Thyroid gland (tissue), 4 donors: Measurements from ENCODE around the gene NUDT4.

Source experiments
- CTCF ChIP-seq, 6 experiments: fragments of 200-600 bp in 3 of 6; fragments of 450-650 bp in 3 of 6; sonication (generic) in 3 of 6; IDR thresholded peaks; one replicate each; pipeline ENCODE4 v1.5.1; 2016 to 2019; ENCODE audit warnings: antibody characterized with exemption in 6 of 6, mild to moderate bottlenecking in 2 of 6, inconsistent platforms in 1 of 6, moderate library complexity in 1 of 6
- POLR2A ChIP-seq, 2 donors: fragments of 450-650 bp; IDR thresholded peaks; one replicate each; pipeline ENCODE4 v1.6.1; 2017; ENCODE audit warnings: antibody characterized with exemption in 2 of 2, mild to moderate bottlenecking in 2 of 2, moderate library complexity in 1 of 2

GRCh38 chr12:93429852-93430251 is 52.1 kb downstream of the NUDT4 start:
- TF ChIP-seq CTCF (IDR thresholded peaks at IDR 0.05) (no peak), POLR2A (IDR thresholded peaks at IDR 0.05) (no peak)
